ENCODE data around the gene GMPS. TPM values are rescaled to one million over a fixed set of nuclear protein-coding genes. Genes with fewer than 3 reads are reported as not detected.

GMPS gene
- total RNA-seq, 1 donor from 2014 or later, result 29.5 TPM

DNA sequence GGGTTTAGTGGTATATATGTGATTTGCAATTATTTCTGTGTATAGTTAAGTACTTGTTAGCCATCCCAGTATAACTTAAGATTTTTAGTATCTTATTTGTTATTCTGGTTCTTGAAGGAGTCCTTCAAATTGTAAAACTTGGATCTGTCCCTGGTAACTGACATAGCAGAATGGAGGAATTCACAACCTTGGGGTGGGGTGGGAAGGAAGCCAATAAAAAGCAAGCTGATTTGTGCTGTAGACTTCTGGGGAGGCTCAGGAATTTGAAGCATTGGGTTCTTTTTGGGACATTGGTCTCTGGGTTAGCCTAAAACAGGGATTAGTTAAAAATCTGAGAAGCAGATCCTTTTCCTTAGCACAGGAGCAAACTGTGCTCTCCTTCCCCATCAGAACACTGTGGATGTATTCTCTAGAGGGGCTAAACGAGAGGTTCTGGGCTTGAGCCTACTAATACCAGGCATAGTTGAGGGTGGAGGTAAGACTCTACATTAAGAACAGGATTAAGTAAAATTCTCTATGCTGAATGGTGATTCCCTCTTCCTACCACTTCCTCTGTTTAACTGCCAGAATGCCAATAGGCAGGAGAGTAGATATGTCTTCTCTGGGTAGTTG lies 42.2 kb downstream of the GMPS start:
- no peak for DNase-seq (ENCODE audit: low read depth)
- FAIRE-seq, result no peak
- H3K36me3 ChIP-seq (ENCODE audit: control insufficient read depth, insufficient read depth, low read length), result peaks cover 3% of the 10 kb centered on the region
- no peaks in the 10 kb centered on the region for H3K27me3 ChIP-seq (ENCODE audit: control insufficient read depth, insufficient read depth, low read length)
- H3K4me3 ChIP-seq (ENCODE audit: low read depth, low read length), result no peak overlapping the region
- TF ChIP-seq, protein P1, sequence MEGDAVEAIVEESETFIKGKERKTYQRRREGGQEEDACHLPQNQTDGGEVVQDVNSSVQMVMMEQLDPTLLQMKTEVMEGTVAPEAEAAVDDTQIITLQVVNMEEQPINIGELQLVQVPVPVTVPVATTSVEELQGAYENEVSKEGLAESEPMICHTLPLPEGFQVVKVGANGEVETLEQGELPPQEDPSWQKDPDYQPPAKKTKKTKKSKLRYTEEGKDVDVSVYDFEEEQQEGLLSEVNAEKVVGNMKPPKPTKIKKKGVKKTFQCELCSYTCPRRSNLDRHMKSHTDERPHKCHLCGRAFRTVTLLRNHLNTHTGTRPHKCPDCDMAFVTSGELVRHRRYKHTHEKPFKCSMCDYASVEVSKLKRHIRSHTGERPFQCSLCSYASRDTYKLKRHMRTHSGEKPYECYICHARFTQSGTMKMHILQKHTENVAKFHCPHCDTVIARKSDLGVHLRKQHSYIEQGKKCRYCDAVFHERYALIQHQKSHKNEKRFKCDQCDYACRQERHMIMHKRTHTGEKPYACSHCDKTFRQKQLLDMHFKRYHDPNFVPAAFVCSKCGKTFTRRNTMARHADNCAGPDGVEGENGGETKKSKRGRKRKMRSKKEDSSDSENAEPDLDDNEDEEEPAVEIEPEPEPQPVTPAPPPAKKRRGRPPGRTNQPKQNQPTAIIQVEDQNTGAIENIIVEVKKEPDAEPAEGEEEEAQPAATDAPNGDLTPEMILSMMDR (IDR thresholded peaks at IDR 0.05; ENCODE audit: insufficient read depth, low read length, severe bottlenecking), result no peak

DNA sequence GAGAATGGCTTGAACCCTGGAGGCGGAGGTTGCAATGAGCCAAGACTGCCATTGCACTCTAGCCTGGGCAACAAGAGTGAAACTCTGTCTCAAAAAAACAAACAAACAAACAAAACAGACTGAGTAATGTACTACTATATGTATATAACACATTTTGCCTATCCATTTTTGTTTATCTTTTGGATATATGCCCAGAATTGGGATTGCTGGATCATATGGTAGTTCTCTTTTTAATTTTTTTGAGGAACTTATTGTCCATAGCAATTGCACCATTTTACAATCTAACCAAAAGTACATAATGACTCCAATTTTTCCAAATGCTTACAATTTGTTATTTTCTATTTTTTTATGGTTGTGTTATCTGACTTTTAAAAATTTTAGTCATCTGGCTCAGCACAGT lies 47.3 kb downstream of the GMPS start:
- no peak for FAIRE-seq
- TF ChIP-seq, protein P1 (IDR thresholded peaks at IDR 0.05; ENCODE audit: insufficient read depth, low read length, severe bottlenecking), result no peak
- no peaks in the 10 kb centered on the region for H3K27me3 ChIP-seq (ENCODE audit: control insufficient read depth, insufficient read depth, low read length)
- H3K36me3 ChIP-seq (ENCODE audit: control insufficient read depth, insufficient read depth, low read length), result peaks cover 3% of the 10 kb centered on the region
- DNase-seq (ENCODE audit: low read depth), result no peak
- no peak overlapping the region for H3K4me3 ChIP-seq (ENCODE audit: low read depth, low read length)

DNA sequence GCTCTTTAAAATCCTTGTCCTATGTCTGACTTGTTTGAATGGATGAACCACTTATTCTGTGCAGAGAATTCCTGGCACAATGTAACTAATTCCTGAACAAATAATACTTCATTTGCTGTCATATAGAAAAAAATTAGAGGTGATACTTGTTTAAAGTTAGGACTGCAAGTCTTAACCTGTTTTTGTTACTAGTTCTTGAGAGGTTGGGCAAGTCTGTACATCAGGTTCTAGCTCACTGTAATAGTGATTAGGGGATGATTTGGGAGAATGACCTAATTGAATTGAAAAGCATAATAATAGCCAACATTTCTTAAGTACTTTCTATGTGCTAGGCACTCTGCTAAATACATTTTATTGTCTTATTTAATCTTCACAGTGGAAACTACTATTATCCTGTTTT lies 49.3 kb downstream of the GMPS start:
- FAIRE-seq, result no peak
- DNase-seq (ENCODE audit: low read depth), result peak; percentile 96

DNA sequence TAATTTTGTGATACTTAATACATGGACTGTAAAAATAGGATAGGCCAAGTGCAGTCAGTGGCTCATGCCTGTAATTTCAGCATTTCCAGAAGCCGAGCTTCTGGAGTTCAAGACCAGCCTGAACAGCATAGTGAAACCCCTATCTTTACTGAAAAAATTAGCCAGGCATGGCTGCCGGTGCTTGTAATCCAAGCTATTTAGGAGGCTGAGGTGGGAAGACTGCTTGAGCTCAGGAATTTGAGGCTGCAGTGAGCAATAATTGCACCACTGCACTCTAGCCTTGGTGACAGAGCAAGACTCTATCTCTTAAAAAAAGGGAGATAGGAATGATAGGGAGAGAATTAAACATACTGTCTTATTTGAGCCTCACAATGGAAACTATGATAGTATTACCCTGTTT lies 51.0 kb downstream of the GMPS start:
- H3K36me3 ChIP-seq (ENCODE audit: control insufficient read depth, insufficient read depth, low read length), result no peaks in the 10 kb centered on the region
- no peak overlapping the region for H3K4me3 ChIP-seq (ENCODE audit: low read depth, low read length)
- FAIRE-seq (no peak), DNase-seq (ENCODE audit: low read depth) (no peak)
- TF ChIP-seq, protein P1 (IDR thresholded peaks at IDR 0.05; ENCODE audit: insufficient read depth, low read length, severe bottlenecking), result no peak
- H3K27me3 ChIP-seq (ENCODE audit: control insufficient read depth, insufficient read depth, low read length), result no peaks in the 10 kb centered on the region

More for the DNA sequence above, 49.3 kb downstream of the GMPS start:
- Histone ChIP-seq H3K27me3 (ENCODE audit: control insufficient read depth, insufficient read depth, low read length) (no peaks in the 10 kb centered on the region), H3K36me3 (ENCODE audit: control insufficient read depth, insufficient read depth, low read length) (peaks cover 3% of the 10 kb centered on the region), H3K4me3 (ENCODE audit: low read depth, low read length) (no peak overlapping the region)
- TF ChIP-seq, protein P1 (IDR thresholded peaks at IDR 0.05; ENCODE audit: insufficient read depth, low read length, severe bottlenecking), result no peak

DNA sequence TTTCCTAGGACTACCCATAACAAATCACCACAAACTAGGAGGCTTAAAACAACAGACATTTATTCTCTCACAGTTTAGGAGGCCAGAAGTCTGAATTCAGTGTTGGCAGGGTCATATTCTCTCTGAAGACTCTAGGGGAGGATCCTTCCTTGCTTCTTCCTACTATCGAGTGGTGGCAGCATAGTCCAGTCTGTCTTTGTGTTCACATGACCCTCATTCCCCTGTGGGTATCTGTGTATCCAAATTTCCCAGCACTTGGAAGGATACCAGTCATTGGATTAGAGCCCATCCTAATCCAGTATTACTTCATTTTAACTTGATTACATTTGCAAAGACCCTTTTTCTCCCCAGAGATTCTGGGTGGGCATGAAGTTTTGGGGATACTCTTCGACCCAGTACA lies 63.8 kb downstream of the GMPS start:
- TF ChIP-seq, protein P1 (IDR thresholded peaks at IDR 0.05; ENCODE audit: insufficient read depth, low read length, severe bottlenecking), result no peak
- no peak overlapping the region for H3K4me3 ChIP-seq (ENCODE audit: low read depth, low read length)
- FAIRE-seq, result no peak
- no peak for DNase-seq (ENCODE audit: low read depth)
- H3K27me3 ChIP-seq (ENCODE audit: control insufficient read depth, insufficient read depth, low read length), result no peaks in the 10 kb centered on the region
- H3K36me3 ChIP-seq (ENCODE audit: control insufficient read depth, insufficient read depth, low read length), result peaks cover 5% of the 10 kb centered on the region

DNA sequence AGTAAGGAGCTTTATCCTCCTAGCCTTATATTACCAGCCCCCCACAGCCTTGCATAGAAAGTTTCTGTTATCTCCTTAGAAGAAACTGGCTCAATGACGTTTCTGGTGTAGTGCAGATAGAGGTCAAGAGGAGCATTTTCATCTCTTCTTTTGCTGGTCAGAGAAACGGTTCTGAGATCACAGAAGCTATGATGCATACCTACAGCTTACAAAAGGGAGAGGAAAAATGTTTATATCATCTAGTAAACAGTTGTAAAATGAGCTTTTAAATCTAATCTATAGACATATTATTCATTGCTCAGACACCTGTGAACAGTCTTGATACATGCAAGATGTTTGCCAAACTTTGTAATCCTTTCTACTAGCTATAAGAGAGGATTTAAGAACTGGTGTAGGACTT lies 68.0 kb downstream of the GMPS start:
- Histone ChIP-seq H3K36me3 (ENCODE audit: control insufficient read depth, insufficient read depth, low read length) (peaks cover 4% of the 10 kb centered on the region), H3K4me3 (ENCODE audit: low read depth, low read length) (no peak overlapping the region), H3K27me3 (ENCODE audit: control insufficient read depth, insufficient read depth, low read length) (no peaks in the 10 kb centered on the region)
- FAIRE-seq (no peak), DNase-seq (ENCODE audit: low read depth) (no peak)
- TF ChIP-seq, protein P1 (IDR thresholded peaks at IDR 0.05; ENCODE audit: insufficient read depth, low read length, severe bottlenecking), result no peak
